HepG2 (cell line): ENCODE results near the gene SRR.

Experiments
- CHD4 ChIP-seq: fragments of 200-600 bp; sonication (generic); IDR thresholded peaks from 2 replicates; pipeline ENCODE4 v1.7.0; 2017; ENCODE audit warnings: mild to moderate bottlenecking, low read length, borderline replicate concordance
- KDM1A ChIP-seq: IDR thresholded peaks from 2 replicates; pipeline ENCODE4 v1.6.1; 2016; ENCODE audit warnings: missing compliant biosample characterization
- NR2C2 ChIP-seq: sonication (generic); formaldehyde crosslinking; IDR thresholded peaks from 2 replicates; pipeline ENCODE4 v1.4.0; 2020; ENCODE audit warnings: missing genetic modification reagents, mild to moderate bottlenecking, moderate library complexity, borderline replicate concordance
- PCBP1 ChIP-seq: fragments of 200-400 bp; formaldehyde crosslinking; IDR thresholded peaks from 2 replicates; pipeline ENCODE4 v1.6.1; 2017; ENCODE audit warnings: mild to moderate bottlenecking, low read depth, low read length, borderline replicate concordance
- POLR2A ChIP-seq, 2 experiments: IDR thresholded peaks; 2 replicates each; pipeline ENCODE4 v1.6.1; 2011; ENCODE audit warnings: low read depth in 2 of 2, low read length in 2 of 2, mild to moderate bottlenecking in 1 of 2, moderate library complexity in 1 of 2; ENCODE audit not compliant: insufficient read depth in 1 of 2
- RFX5 ChIP-seq: IDR thresholded peaks from 2 replicates; pipeline ENCODE4 v1.6.1; 2011; ENCODE audit warnings: low read depth, low read length, improper control_type of control experiment
- SIN3A ChIP-seq: IDR thresholded peaks from 2 replicates; pipeline ENCODE4 v1.6.1; 2011; ENCODE audit warnings: low read depth, mild to moderate bottlenecking, control low read depth, low read length, borderline replicate concordance
- YY1 ChIP-seq: IDR thresholded peaks from 2 replicates; pipeline ENCODE4 v1.6.1; 2011; ENCODE audit warnings: low read length, low read depth, moderate library complexity, mild to moderate bottlenecking; ENCODE audit not compliant: insufficient read depth, insufficient replicate concordance
- ZBTB33 ChIP-seq: sonication (generic); formaldehyde crosslinking; IDR thresholded peaks from 2 replicates; pipeline ENCODE4 v1.4.0; 2020; ENCODE audit warnings: missing genetic modification reagents
- ZBTB38 ChIP-seq: sonication (generic); formaldehyde crosslinking; IDR thresholded peaks from 2 replicates; pipeline ENCODE4 v1.5.1; 2020; ENCODE audit warnings: mild to moderate bottlenecking, missing genetic modification reagents
- ZNF225 ChIP-seq: sonication (generic); formaldehyde crosslinking; IDR thresholded peaks from 2 replicates; pipeline ENCODE4 v1.4.0; 2020; ENCODE audit warnings: mild to moderate bottlenecking, missing genetic modification reagents
- TF ChIP-seq, protein P1 (sequence below): sonication (generic); formaldehyde crosslinking; IDR thresholded peaks from 2 replicates; pipeline ENCODE4 v1.5.0; 2020; ENCODE audit warnings: mild to moderate bottlenecking, missing genetic modification reagents, moderate library complexity
- TF ChIP-seq, protein P2 (sequence below): sonication (generic); formaldehyde crosslinking; IDR thresholded peaks from 2 replicates; pipeline ENCODE4 v1.4.0; 2020; ENCODE audit warnings: mild to moderate bottlenecking, missing genetic modification reagents

GRCh38 chr17:2277429-2278170 lies 26.1 kb upstream of the SRR start:
- no peak for TF ChIP-seq SIN3A
- no peak for TF ChIP-seq RFX5
- TF ChIP-seq PCBP1 = no peak
- TF ChIP-seq, protein P1, sequence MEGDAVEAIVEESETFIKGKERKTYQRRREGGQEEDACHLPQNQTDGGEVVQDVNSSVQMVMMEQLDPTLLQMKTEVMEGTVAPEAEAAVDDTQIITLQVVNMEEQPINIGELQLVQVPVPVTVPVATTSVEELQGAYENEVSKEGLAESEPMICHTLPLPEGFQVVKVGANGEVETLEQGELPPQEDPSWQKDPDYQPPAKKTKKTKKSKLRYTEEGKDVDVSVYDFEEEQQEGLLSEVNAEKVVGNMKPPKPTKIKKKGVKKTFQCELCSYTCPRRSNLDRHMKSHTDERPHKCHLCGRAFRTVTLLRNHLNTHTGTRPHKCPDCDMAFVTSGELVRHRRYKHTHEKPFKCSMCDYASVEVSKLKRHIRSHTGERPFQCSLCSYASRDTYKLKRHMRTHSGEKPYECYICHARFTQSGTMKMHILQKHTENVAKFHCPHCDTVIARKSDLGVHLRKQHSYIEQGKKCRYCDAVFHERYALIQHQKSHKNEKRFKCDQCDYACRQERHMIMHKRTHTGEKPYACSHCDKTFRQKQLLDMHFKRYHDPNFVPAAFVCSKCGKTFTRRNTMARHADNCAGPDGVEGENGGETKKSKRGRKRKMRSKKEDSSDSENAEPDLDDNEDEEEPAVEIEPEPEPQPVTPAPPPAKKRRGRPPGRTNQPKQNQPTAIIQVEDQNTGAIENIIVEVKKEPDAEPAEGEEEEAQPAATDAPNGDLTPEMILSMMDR (CRISPR knock-in tag) = no peak
- TF ChIP-seq ZNF225 (CRISPR knock-in tag) = no peak
- TF ChIP-seq ZBTB33 (CRISPR knock-in tag) = no peak
- TF ChIP-seq NR2C2 = no peak
- no peak for TF ChIP-seq POLR2A (IDR thresholded peaks at IDR 0.05; ENCODE audit: insufficient read depth in 1 of 2, low read depth in 2 of 2, low read length in 2 of 2)
- no peak for TF ChIP-seq KDM1A
- no peak for TF ChIP-seq YY1
- TF ChIP-seq ZBTB38 (CRISPR knock-in tag) = no peak
- TF ChIP-seq CHD4 = no peak
- TF ChIP-seq, protein P2, sequence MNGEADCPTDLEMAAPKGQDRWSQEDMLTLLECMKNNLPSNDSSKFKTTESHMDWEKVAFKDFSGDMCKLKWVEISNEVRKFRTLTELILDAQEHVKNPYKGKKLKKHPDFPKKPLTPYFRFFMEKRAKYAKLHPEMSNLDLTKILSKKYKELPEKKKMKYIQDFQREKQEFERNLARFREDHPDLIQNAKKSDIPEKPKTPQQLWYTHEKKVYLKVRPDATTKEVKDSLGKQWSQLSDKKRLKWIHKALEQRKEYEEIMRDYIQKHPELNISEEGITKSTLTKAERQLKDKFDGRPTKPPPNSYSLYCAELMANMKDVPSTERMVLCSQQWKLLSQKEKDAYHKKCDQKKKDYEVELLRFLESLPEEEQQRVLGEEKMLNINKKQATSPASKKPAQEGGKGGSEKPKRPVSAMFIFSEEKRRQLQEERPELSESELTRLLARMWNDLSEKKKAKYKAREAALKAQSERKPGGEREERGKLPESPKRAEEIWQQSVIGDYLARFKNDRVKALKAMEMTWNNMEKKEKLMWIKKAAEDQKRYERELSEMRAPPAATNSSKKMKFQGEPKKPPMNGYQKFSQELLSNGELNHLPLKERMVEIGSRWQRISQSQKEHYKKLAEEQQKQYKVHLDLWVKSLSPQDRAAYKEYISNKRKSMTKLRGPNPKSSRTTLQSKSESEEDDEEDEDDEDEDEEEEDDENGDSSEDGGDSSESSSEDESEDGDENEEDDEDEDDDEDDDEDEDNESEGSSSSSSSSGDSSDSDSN (CRISPR knock-in tag) = no peak
